ENCODE data around the gene TTLL1. TPM values are rescaled to one million over a fixed set of nuclear protein-coding genes. Genes with fewer than 3 reads are reported as not detected.

The TTLL1 gene
- total and polyA plus RNA-seq, 2 experiments from 2014 or later: 5.5 to 6.8 TPM

DNA sequence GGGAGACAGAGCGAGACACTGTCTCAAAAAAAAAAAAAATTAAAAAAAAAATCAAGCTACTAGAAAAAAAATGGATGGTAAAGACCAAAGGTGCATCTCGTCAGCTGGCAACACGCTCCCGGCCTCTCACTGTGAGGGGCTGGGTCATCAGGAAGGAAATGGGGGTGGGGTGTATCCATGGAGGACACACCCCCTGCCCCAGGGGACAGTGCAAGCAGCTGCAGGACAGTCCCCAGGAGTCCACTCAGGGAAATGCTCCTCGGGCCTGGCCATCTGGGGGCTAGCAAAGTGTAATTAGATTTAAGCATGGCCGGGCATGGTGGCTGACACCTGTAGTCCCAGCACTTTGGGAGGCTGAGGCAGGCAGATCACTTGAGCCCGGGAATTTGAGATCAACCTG, 23.1 kb downstream of the TTLL1 start:
- no peak overlapping the region for H3K4me3 Mint-ChIP-seq
- no peaks in the 10 kb centered on the region for H3K9me3 Mint-ChIP-seq
- TF ChIP-seq ZNF331 (CRISPR knock-in tag; IDR thresholded peaks at IDR 0.05; ENCODE audit: low read depth): no peak
- TF ChIP-seq STAT1 (IDR thresholded peaks at IDR 0.05; ENCODE audit: unreplicated experiment): no peak
- TF ChIP-seq NANOG (IDR thresholded peaks at IDR 0.05; ENCODE audit: borderline replicate concordance): no peak
- no peak for TF ChIP-seq REST (IDR thresholded peaks at IDR 0.05; ENCODE audit: unreplicated experiment)
- no peak for TF ChIP-seq EZH2 (IDR thresholded peaks at IDR 0.05; ENCODE audit: low read depth, unreplicated experiment)
- TF ChIP-seq, protein P1, sequence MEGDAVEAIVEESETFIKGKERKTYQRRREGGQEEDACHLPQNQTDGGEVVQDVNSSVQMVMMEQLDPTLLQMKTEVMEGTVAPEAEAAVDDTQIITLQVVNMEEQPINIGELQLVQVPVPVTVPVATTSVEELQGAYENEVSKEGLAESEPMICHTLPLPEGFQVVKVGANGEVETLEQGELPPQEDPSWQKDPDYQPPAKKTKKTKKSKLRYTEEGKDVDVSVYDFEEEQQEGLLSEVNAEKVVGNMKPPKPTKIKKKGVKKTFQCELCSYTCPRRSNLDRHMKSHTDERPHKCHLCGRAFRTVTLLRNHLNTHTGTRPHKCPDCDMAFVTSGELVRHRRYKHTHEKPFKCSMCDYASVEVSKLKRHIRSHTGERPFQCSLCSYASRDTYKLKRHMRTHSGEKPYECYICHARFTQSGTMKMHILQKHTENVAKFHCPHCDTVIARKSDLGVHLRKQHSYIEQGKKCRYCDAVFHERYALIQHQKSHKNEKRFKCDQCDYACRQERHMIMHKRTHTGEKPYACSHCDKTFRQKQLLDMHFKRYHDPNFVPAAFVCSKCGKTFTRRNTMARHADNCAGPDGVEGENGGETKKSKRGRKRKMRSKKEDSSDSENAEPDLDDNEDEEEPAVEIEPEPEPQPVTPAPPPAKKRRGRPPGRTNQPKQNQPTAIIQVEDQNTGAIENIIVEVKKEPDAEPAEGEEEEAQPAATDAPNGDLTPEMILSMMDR (conservative IDR thresholded peaks at IDR 0.05; ENCODE audit: low read depth in 2 of 2): no peak
- TF ChIP-seq ETS1 (IDR thresholded peaks at IDR 0.05): no peak
- no peak for TF ChIP-seq CREB1 (CRISPR knock-in tag; IDR thresholded peaks at IDR 0.05; ENCODE audit: low read depth)
- no peak for TF ChIP-seq POLR2AphosphoS5 (IDR thresholded peaks at IDR 0.05; ENCODE audit: low read depth)
- no peak for TF ChIP-seq JUNB (IDR thresholded peaks at IDR 0.05; ENCODE audit: unreplicated experiment)
- TF ChIP-seq ZNF114 (CRISPR knock-in tag; IDR thresholded peaks at IDR 0.05): no peak
- TF ChIP-seq EZH2phosphoT487 (IDR thresholded peaks at IDR 0.05; ENCODE audit: unreplicated experiment): no peak
- H2AFZ ChIP-seq: no peak overlapping the region
- H3K4me3 ChIP-seq: no peak overlapping the region
- no peaks in the 10 kb centered on the region for H3K9me2 ChIP-seq (ENCODE audit: insufficient read depth)
- H3K27ac ChIP-seq (ENCODE audit: low read depth): no peak overlapping the region
- H3K27ac Mint-ChIP-seq: no peak overlapping the region
- no peaks in the 10 kb centered on the region for H3K36me3 ChIP-seq (ENCODE audit: insufficient read depth)
- no peaks in the 10 kb centered on the region for H3K36me3 Mint-ChIP-seq (ENCODE audit: low read depth)
- no peak; the same call in 2 of the 3 replicates for ATAC-seq
- DNase-seq (ENCODE audit: low spot score): peak; percentile 37
- no peaks in the 10 kb centered on the region for H4K20me1 ChIP-seq (replicated peaks; ENCODE audit: insufficient read depth)
- no peaks in the 10 kb centered on the region for H3F3A ChIP-seq (replicated peaks; ENCODE audit: low read depth)
- no peak overlapping the region for H3K4me2 ChIP-seq
- H3K27me3 Mint-ChIP-seq (ENCODE audit: insufficient read depth, low read depth, poor library complexity): peaks cover 2% of the 10 kb centered on the region
- no peaks in the 10 kb centered on the region for H3K27me3 ChIP-seq (ENCODE audit: insufficient read depth)
- H3K79me2 ChIP-seq (replicated peaks; ENCODE audit: insufficient read depth): no peaks in the 10 kb centered on the region
- no peaks in the 10 kb centered on the region for H3K4me1 Mint-ChIP-seq
- H3K4me1 ChIP-seq (ENCODE audit: insufficient read depth): no peaks in the 10 kb centered on the region

All from GM23338 (cell line).